HFF-Myc (cell line): ENCODE measurements around the gene RHOG.

ENCODE experiments used
- DNase-seq: peaks from one replicate; pipeline ENCODE4 v3.0.0-alpha.2; 2011; ENCODE audit warnings: low read depth; ENCODE audit errors: extremely low read depth
- H3K4me3 ChIP-seq: replicated peaks from 2 replicates; pipeline ENCODE4 v1.5.1; 2011; ENCODE audit warnings: low read depth, mild to moderate bottlenecking, control low read depth, low read length
- CTCF ChIP-seq: IDR thresholded peaks from 2 replicates; pipeline ENCODE4 v1.5.1; 2012; ENCODE audit warnings: mild to moderate bottlenecking, low read depth, low read length, control low read depth; ENCODE audit errors: missing control alignments

The RHOG gene

GRCh38 chr11:3859373-3859881 is 18.7 kb upstream of the RHOG start:
- no peak for DNase-seq
- no peak overlapping the region for H3K4me3 ChIP-seq
- no peak for TF ChIP-seq CTCF

- no peak for DNase-seq
- H3K4me3 ChIP-seq, result no peak overlapping the region
- TF ChIP-seq CTCF, result no peak
These were observed 16.9 kb upstream of the RHOG start for GRCh38 chr11:3857628-3858027.

- peak overlapping the region; percentile 74 for H3K4me3 ChIP-seq
- no peak for DNase-seq
- no peak for TF ChIP-seq CTCF
These were observed 16.2 kb upstream of the RHOG start for GRCh38 chr11:3856856-3857553.

- no peak for DNase-seq
- TF ChIP-seq CTCF, result no peak
- peak overlapping the region; percentile 74 for H3K4me3 ChIP-seq
These were observed 15.2 kb upstream of the RHOG start for GRCh38 chr11:3855808-3856491.

GRCh38 chr11:3854977-3855807 is 14.4 kb upstream of the RHOG start, which contains the start of gene STIM1:
Gene STIM1, plus strand, starts transcription at chr11:3855664. Its CDS starts 607 bp downstream, at chr11:3856271.
- TF ChIP-seq CTCF, result peak; percentile 88
- H3K4me3 ChIP-seq, result peak within 1 kb of the TSS; percentile 74
- peak; percentile 76 for DNase-seq

GRCh38 chr11:3854660-3854976 is 13.9 kb upstream of the RHOG start:
- no peak for TF ChIP-seq CTCF
- peak overlapping the region; percentile 74 for H3K4me3 ChIP-seq
- no peak for DNase-seq
